Measurements from ENCODE around the gene PDE1C.

The PDE1C gene

GRCh38 chr7:31875424-31875823, 194.8 kb downstream of the PDE1C start:
- TF ChIP-seq REST (IDR thresholded peaks at IDR 0.05; ENCODE audit: insufficient read depth in 1 of 2, low read depth in 2 of 2, low read length in 2 of 2) (no peak), TAF1 (IDR thresholded peaks at IDR 0.05; ENCODE audit: borderline replicate concordance, insufficient read depth, low read length) (no peak), SIN3A (IDR thresholded peaks at IDR 0.05; ENCODE audit: borderline replicate concordance, insufficient read depth, low read length) (no peak), POLR2AphosphoS5 (IDR thresholded peaks at IDR 0.05; ENCODE audit: low read depth, low read length) (no peak), FOXP2 (optimal IDR thresholded peaks at IDR 0.05; ENCODE audit: borderline replicate concordance, extremely low read depth, extremely low read length, insufficient read depth) (no peak)

GRCh38 chr7:31874631-31875386, 195.4 kb downstream of the PDE1C start:
- TF ChIP-seq REST (IDR thresholded peaks at IDR 0.05; ENCODE audit: insufficient read depth in 1 of 2, low read depth in 2 of 2, low read length in 2 of 2) (no peak), FOXP2 (optimal IDR thresholded peaks at IDR 0.05; ENCODE audit: borderline replicate concordance, extremely low read depth, extremely low read length, insufficient read depth) (no peak), TAF1 (IDR thresholded peaks at IDR 0.05; ENCODE audit: borderline replicate concordance, insufficient read depth, low read length) (no peak), POLR2AphosphoS5 (IDR thresholded peaks at IDR 0.05; ENCODE audit: low read depth, low read length) (no peak), SIN3A (IDR thresholded peaks at IDR 0.05; ENCODE audit: borderline replicate concordance, insufficient read depth, low read length) (no peak)

- TF ChIP-seq REST (IDR thresholded peaks at IDR 0.05; ENCODE audit: insufficient read depth in 1 of 2, low read depth in 2 of 2, low read length in 2 of 2) (no peak), FOXP2 (optimal IDR thresholded peaks at IDR 0.05; ENCODE audit: borderline replicate concordance, extremely low read depth, extremely low read length, insufficient read depth) (no peak), POLR2AphosphoS5 (IDR thresholded peaks at IDR 0.05; ENCODE audit: low read depth, low read length) (no peak), SIN3A (IDR thresholded peaks at IDR 0.05; ENCODE audit: borderline replicate concordance, insufficient read depth, low read length) (no peak), TAF1 (IDR thresholded peaks at IDR 0.05; ENCODE audit: borderline replicate concordance, insufficient read depth, low read length) (no peak)
These were observed 196.2 kb downstream of the PDE1C start for GRCh38 chr7:31873816-31874597.

GRCh38 chr7:31872545-31873370, 197.4 kb downstream of the PDE1C start:
- TF ChIP-seq SIN3A (IDR thresholded peaks at IDR 0.05; ENCODE audit: borderline replicate concordance, insufficient read depth, low read length) (no peak), TAF1 (IDR thresholded peaks at IDR 0.05; ENCODE audit: borderline replicate concordance, insufficient read depth, low read length) (no peak), FOXP2 (optimal IDR thresholded peaks at IDR 0.05; ENCODE audit: borderline replicate concordance, extremely low read depth, extremely low read length, insufficient read depth) (no peak), POLR2AphosphoS5 (IDR thresholded peaks at IDR 0.05; ENCODE audit: low read depth, low read length) (no peak), REST (IDR thresholded peaks at IDR 0.05; ENCODE audit: insufficient read depth in 1 of 2, low read depth in 2 of 2, low read length in 2 of 2) (no peak)
